Renal cortical epithelial cell (primary cell): ENCODE results near the gene MIER2. TPM values are rescaled to one million over a fixed set of nuclear protein-coding genes. Genes with fewer than 3 reads are reported as not detected.
A peak's percentile ranks its signal among the peaks of the same experiment; 100 is the strongest.
"Not testable (repeated sequence)": the region's sequence is repeated elsewhere in the genome, so short reads cannot be mapped to it uniquely, and the experiment has no call there.

Experiments
- DNase-seq: peaks from one replicate; pipeline ENCODE4 v3.0.0-alpha.2; 2011; ENCODE audit warnings: low read depth
- total RNA-seq: library from RNA; depleted of rRNA; stranded (reverse); fragments of >200 nt; gene quantifications from 2 replicates; pipeline ENCODE4 v1.2.3, GENCODE V29; 2014

Gene MIER2
- total RNA-seq, 1 donor from 2014 or later: 18.1 TPM

DNA sequence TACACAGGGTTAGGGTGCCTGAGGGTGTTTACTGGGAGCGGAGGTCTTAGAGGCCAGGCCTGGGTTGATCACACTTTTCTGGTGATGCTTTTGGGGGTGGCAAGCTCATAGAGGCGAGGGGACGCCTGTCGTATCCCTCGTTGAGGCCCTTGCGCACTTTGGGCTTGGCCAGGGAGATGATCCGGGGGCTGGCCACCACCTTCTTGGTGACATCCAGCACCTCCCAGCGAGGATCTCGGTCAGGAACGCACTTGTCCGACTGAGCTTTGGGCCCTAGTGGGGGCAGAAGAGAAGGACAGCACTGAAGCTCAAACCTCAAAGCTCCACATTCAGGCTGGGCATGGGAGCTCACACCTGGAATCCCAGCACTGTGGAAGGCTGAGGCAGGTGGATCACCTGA, 17.6 kb upstream of the MIER2 start:
- no peak for DNase-seq

DNA sequence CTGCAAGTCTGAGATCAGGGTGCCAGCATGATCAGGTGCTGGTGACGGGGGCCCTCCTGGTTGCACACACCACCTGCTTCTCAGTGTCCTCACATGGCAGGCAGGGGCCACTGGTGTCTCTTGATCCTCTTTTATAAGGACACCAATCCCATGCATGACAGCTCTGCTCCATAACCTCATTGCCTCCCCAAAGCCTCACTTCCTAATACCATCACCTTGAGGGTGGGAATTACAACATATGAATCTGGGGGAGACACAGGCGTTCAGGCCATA, 15.0 kb upstream of the MIER2 start:
- DNase-seq: no peak

DNA sequence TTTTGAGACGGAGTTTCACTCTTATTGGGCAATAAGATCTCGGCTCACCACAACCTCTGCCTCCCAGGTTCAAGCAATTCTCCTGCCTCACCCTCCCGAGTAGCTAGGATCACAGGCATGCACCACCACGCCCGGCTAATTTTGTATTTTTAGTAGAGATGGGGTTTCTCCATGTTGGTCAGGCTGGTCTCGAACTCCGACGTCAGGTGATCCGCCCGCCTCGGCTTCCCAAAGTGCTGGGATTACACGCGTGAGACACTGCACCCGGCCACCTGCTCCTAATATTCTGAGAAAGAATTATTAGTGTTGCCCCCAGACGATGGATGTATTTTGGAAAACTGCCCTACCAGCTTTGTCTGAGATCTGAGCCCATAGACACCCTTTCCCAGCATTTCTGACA, 10.9 kb upstream of the MIER2 start:
- DNase-seq: not testable (repeated sequence)

DNA sequence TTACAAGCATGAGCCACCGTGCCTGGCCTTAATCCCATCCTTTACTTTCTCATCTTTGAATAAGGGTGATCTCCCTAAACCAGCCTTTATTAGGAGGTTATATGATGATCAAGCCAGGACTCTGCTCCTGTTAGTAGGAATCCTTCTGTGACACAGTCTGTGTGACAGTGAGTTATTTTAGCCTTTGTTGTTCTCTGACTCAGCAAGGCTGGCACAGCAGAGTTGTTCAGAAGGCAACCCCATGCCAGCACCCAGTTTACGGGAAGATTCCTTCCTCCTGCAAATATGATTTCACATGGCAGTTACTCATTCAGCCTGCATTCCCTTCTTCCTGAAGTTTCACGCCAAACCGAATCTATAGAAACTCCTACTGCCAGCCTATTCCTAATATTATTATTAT, 10.5 kb upstream of the MIER2 start:
- DNase-seq: no peak

DNA sequence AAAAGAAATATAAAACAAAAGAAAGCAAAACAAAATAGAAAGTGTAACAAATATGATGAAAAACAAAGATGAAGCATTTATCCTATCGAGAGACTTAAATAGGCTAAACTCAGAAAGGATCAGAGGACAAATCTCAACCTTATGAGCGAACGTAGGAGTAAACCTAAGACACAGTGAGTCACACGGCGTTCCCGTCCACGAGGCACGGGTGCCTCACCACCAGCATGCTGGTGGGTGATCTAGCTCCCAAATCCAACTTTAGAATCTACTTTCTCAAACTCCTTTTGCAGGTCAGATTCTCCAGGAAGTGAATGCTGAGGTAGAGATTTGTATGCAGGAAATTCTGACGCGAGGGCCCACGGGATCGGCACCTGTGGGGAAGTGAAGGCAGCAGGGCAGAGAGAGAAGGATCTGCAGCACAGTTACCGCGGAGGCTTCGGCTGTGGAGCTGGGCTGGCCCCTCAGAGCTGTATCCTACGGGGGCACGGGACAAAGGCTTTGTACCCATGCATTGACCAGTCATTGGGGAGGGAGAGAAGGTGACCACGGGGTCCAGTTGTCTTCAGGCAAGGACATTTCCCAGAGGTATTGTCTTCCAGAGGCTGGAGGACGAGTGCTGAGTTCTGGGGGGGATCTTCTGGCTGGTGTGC, 7.5 kb upstream of the MIER2 start:
- no peak for DNase-seq

DNA sequence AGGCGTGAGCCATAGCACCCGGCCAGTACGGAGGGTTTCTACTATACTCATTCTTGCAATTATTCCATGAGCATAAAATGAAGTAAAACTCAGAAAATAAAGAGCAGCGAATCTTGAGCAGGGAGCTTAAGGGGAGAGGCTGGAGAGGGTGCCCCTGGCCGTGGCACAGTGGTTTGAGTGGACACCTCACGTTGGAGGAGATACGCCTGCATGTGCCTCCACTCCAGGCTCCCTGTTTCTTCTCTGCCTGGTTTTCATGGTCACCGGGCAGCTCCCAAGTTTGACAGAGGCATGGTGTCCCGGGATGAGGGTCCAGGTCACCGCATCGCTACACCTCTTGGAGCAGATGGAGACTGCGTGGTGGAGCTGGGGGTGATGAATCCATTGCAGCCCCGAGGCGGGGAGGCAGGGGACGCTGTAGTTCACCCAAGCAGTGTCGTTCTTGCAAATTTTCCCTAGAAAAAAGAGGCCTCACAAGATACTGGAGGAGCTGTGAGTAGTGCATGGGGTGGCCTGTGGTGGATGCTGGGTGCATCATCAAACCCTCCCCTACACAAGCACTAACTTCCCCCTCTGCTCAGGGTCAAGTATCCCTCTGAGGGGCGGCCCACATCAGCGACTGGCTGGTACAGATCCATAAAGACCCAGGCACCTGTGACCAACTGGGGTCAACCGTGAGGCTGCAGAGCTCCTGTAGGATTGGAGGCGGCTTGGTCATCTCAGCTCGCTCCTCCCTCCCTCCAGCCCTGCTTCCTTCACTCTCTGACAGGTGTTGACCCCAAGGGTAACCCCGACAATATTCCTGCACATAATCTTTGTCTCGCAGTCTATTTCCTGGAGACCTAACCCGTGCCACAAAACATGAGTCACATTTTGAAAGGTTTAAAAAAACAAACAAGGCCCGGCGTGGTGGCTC, 3.6 kb upstream of the MIER2 start:
- peak; percentile 69 for DNase-seq

DNA sequence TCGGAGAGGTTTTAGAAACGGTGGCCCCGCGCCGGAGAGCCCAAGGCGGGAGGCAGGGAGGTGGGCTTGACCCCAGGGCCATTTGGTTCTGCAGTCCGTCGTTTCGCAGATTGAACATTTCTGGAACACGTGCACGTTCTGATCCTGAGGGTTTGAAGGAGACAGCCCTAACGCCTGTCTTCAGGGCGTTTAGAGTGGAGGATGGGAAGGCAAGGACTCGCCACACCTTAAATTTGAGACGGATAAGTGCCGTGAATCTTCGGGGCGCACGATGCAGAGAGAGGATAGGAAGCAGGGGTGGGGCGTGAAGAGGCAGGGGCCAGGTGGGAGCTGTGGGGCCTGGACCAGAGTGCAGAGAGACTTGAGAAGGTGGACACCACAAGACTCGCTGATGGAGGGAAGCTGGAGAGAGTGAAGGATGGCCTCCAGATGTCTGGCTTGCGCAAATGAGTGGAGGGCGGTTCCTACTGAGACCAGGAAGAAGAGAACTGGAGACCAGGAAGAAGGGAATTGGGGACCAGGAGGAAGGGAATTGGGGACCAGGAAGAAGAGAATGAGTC, 804 bp upstream of the MIER2 start:
- DNase-seq: no peak

DNA sequence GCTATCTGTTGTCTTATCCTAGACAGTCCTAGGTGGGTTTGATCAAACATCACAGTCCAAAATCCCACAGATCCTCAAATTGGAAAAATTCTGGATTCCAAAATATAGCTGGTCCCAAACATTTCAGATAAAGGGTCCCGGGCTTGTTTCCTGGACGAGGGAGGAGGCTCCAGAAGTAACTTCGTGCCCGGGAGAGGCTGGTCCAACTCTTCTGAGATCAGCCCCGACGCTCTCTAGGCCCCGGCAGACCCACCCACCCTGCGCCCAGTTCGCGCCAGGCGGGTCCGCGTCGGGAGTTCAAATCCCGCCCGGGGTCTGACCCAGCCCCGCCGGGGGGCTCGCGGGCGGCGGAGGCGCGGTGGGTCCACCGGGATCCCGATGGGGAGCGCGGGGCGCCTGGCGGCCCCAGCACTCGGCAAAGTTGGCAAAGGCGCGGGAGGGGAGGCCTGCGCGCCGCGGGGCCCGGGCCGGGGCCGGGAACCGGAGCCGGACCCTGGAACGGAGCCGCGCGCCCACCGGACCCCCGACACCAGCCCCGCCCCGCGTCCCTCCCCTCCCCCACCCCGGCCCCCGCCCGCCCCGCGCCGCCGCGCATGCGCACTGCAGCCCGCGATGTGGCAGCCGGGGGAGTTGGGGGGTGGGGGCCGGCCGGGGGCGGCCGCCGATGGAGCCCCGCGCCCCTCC, 513 bp downstream of the MIER2 start:
- no peak for DNase-seq

DNA sequence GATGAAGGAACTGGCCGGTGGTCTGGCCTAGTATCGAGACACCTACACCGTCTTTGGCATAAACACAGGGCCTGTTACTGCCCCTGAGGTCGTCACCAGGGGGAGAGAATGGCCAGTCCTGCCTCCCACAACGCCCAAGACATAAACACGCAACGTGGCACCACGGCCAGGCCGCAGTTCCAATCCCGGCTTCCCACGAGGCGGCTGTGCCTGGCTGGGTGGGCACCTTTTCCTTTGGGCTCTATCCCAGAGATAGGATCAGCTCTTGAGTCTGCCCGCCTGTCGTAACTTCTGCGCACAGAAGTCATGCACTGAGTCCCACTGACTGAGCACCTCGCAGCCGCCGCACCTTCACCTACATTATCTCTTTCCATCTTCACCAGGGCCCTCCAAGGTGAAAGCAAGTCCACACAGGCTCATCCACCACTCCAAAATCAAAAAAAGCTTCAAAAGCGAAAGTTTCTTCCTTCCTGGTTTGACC, 1.1 kb downstream of the MIER2 start:
- DNase-seq: no peak

DNA sequence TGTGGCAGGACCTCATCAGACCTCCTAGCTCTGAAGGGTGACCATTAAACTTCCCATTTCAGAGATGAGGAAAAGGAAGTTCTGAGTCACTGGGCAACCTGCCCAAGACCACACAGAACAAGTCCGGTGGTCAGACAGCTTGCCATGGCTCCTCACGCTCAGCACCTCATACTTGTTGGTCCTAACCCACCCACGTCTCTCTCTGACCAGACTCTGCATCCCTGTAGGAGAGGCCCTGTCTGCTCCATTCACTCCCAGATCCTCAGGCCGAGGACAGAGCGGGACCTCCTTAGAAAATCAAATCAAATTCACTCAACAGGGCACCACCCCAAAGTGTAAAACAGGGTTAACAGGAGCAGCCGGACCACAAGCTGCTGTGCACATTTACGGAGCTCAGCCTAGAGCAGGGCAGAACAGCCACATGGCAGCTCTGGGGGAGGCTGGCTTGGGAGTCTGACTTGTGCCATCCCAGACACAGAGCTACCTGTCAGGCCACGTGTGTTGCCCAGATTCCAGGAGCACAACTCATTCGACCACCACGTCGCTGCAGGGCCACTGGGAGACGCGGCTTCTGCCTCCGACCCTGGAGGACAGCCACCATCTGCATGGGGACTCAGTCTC, 1.7 kb downstream of the MIER2 start:
- DNase-seq: peak; percentile 49

DNA sequence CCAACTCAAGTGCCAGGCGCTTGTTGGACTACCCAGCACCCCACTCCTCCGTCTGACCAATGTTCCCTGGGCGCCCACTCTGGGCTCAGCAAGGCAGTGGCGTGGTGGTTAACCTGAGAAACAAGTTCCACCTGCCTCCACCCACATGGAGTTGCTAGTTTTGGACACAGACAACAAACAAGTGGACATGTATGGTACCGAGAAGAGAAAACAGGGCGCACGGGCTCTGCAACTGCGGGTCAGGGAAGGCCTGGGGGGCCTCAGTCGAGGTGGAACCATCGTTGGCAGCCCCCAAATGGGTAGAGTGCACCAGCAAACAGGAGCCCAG, 2.5 kb downstream of the MIER2 start:
- no peak for DNase-seq

DNA sequence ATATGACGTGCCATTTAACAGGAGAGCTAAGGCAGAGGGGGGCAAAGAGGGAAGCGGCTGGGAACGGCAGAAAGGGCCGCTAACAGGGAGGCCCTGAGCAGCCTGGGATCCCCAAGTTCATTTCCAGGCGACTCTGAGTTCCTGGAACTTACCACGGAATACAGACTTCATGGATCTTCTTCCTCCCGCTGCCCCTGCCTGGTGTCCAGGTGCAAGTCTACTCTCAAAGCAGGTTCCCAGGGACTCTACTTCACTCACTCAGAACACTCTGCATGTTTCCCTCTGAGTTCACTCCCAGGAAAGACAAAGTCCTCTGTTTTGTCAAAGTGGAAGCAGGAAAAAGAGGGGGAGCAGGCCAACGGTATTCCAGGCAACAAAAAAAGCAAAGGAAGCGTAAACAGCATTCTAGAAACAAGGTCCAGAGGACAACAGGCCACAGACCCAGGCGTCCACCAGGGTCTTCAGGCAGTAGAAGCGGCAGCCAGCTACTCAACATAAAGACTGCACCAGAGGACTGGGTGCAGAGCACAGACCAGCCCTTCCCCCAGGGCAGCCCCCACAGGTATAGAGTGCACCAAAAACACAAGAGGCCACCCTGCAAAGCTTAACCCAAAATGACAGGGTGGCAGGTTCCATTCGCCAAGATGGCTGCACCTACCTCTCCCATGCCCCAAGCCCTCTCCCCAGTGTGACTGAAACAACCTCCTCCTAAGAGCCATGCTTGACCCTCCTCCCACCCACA, 3.0 kb downstream of the MIER2 start:
- DNase-seq: no peak

DNA sequence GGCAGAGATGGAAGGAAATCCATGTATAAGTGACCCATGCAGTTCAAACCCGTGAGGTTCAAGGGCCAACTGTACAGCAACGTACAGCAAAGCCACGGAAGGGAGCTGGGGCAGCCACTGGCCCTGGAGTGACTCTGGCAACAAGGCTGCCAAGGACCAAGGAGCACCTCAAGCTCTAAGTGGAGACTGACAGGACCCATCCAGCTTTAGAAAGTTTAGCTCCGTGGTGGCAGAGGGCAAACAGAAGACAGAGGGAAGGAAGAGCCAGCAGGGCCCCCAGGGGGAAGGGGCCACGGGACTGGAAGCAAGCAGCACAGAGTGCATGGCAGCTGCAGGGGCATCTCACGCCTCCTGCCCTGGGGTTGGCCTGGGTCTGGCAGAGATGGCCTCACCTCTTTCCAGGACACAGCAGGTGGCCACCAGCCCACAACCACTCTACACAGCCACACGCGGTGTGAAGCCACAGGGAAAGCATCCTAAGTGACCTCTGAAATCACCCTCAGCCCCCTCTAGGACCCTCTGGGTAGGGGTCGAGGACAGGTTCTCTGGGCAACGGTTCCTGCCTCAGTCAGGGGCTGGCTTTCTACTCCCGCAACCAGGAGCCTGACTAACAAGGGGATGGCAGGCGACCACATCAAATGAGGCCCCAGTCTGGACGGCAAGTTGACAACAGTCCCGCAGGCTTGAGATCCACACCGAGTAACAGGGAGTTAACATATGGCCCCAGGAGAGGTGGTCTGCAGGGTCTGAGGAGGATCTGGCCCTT, 3.8 kb downstream of the MIER2 start:
- no peak for DNase-seq

DNA sequence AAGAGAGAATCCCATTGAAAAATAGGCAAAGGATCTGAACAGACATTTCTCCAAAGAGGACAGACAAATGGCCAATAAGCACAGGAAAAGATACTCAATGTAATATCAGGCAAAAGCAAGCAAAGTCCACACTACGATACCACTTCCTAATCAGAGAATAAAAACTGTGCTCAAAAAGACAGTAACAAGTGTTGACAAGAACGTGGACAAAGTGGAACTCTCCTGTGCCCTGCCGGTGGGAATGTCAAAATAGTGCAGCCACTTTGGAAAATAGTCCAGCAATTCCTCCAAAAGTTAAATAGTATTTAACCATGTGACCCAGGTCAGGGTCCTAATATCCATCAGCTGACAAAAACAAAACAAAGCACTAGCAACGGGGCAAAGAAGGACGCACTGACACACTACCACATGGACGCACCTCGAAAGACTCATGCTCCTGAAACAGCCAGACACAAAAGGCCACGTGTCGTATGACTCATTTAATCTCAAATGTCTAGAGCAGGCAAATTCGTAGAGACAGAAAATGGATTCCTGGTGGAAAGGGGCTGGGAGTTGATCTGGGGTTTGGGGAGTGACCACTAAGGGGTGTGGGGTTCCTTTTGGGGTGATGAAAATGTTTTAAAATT, 5.2 kb downstream of the MIER2 start:
- DNase-seq: no peak

DNA sequence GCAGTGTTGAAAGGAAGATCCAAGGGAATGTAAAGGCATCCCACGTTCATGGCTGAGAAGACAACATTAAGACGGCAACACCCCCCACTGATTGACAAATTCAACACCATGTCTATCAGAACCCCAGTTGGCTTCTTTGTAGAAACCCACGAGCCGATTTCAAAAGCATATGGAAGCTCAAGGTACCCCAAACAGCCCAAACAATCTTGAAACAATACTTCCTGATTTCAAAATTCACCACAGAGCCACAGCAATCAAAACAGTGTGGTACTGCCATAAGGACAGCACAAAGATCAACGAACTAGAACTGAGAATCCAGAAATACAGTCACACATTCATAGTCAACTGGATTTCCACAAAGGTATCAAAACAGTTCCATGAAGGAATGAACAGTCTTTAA, 6.2 kb downstream of the MIER2 start:
- no peak for DNase-seq

DNA sequence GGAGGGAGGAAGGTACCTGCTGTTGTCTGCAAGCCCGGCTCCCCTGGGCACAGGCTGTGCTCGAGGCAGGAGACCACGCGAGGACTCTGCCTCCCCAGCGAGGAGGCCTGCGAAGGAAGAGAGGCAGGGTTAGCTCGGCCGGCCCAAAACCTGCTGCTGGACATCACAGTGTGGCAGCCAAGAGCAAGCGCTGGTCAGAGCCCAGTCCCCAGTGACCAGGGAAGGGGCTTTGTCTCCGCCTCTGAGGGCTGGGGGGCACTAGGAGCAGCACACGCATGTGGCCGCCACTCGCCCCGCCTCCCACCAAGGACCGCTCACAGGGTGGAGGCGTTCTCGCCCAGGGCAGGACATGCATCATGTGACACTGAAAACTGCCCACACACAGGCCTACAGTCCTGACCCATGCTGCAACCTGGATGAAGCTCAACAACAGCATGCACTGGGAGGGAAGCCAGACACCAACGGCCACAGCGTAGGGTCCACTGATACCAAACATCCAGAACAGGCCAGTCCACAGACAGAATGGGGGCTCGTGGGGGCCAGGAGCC, 8.5 kb downstream of the MIER2 start:
- no peak for DNase-seq

DNA sequence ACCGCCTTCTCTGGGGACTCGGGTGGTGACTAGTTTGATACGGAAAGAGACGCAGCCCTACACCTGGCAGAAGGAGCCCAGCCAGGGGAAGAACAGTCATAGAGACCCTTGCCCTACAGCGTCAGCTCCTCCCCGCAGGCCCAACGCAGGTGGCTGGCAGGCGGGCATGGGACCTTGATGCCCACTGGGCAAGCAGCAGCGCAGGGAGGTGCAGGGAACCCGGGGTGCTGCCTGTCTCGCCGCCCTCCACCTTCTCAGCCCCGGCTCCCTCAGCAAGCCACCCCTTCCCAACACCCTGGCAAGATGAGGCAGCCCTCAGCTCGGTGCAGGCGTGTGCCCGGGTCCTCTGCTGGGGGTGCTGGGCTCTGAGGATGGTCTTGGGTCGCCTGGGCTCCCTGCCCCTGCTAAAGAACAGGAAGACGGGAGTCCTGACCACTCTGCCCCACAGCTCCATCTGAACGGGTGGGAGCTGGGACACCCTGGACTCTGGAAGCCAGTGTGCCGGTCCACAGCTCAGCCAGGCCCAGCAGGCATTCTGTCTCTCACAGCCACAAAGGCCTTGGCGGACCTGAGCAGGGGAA, 9.0 kb downstream of the MIER2 start:
- no peak for DNase-seq

DNA sequence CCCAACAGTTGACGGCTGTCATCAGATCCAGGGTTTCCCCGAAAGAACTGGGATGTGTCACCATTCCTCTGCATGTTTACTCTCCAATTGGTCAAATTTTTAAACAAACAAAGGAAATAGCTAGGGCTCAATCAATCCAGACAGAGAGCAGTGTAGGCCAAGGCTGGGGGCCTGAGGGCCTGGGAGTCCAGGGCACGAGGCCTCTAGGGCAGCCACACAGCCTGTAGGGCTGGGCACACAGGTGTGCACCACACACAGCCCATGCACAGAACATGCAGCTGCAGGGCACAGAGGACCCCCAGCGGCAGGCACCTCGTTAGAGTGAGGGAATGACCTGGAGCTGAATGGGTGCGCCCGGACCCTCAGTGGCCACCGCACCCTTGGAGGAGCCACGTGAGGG, 9.5 kb downstream of the MIER2 start:
- DNase-seq: no peak

DNA sequence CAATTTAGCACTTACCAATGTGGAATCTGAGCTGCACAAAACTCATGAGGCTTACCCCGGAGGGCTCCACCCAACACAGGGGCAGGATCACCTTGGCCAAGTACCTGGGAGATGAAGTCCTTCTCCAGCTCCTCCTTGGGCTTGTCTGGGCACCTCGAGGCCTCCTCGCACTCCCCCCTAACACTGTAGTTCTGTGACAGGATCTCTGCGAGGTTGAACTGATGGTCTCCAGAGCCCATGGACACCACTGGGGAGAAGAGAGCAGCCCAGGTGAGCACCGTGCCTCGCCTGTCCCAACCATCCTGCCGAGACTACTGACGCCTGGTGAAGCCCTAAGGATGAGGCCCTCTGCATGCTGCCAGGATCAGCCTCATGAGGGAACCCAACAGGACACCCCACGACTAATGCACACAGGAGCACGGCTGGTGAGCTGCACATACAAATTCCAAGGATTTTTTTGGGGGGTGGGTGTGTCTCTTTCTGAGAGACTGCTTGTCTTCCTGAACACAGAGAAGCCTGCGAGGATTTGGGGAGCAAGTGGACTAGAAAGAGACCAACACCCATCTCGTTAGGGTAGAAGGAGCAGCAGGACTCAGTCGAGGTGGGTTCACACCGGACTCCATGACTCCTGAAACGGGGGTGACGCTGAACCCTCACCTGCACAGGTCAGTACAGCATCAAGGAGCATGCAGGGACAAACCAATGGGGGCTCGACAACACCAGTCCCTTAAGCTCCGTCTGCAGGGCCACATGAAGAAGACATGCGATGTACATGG, 10.1 kb downstream of the MIER2 start:
- no peak for DNase-seq
